ENCODE results near the gene NEDD8.

The NEDD8 gene

DNA sequence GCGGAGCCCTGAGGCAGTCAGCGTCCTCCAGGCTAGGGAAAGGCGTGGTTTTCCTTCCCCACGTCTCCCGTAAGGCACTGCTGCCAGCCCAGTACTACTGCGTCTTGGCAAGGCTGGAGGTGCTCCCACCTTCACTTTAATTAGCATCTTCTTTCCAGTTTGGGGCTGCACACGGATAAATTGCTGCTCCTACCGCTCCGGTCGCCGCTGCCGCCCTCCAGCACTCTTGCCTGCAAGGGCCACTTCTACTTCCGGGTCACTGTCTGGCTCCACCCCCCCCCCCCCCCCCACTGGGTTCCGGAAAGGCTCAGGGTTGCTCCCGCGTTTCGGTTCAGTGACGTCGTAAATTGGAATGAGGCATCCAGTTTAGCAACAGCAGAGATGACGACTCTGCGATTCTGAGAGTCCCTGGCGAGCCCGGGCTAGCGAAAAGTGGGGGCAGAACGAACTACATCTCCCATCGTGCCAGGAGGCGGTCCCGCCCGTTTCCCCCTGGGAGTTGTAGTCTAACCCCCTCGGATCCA lies at the start of gene NEDD8:
NEDD8 (minus strand) TSS at position 247 of the 524 bp plus-strand sequence; CDS start at position 147, 100 bp downstream.
- DNase-seq (ENCODE audit: low read depth in 2 of 2) = peak; percentile 73 to 85

GRCh38 chr14:24281636-24282035 lies 49.5 kb upstream of the NEDD8 start:
- DNase-seq (ENCODE audit: low read depth in 2 of 2) = no peak

GRCh38 chr14:24280797-24281460 lies 48.8 kb upstream of the NEDD8 start:
- no peak for DNase-seq (ENCODE audit: low read depth in 2 of 2)

DNA sequence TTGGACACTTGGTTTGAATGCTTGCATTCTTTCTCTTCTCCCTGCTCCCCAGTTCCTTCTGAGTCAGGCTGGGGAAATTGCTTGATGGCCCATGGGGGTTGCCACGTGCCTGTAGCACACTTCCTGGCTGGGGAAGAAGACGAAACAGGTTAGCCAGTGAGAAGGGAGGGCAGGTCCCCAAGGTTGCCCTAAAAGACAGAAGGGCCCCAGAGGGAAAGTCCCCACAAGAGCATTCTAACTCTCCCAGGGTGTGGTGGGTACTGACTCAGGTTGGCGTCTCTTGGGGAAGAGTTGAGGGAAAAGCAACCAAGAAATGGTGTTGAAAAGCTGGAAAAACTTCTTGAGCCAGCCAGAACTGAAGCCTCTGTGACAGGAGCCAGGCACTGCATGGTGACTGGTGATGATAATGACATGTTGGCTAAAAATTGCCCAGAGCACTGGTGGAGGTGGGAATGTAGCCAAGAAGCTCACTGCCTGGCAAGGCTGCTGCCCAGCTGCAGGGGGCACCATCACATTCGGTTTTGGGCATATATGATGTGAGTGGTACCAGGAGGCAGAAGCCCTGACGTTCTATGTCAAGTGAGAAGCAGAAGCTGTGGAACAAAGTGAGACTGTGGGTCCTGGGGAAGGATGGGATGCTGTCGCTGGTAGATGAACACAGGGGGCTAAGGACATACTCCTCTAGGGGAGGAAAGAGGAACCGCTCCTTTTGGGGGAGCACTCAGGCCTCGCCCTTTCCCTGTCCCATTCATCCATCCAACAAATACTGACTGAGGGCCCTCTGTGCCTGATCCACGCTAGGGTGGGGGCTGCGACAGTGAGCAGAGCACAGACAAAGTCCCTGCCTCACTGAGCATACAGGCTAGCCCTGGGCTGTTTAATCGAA lies 47.4 kb upstream of the NEDD8 start:
- DNase-seq (ENCODE audit: low read depth in 2 of 2) = peak in 1 of 2 donors; percentile 26

DNA sequence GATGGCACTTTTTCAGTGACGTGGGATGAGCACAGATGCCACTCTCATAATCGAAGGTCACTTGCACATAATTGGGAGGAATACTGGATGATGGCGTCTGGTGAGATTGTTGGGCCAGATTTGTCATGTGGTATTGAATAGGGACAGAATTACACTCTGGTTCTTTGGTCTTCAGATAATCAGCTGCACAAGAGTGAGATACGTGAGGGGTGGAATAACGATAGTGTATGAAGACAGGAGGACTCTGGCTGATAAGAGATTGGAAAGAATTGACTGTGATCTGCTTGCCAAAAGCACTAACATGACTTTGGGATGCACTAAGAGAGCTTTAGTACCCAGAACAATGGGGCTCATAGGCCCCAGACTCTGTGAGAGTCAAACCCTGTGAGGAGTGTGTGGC lies 46.3 kb upstream of the NEDD8 start:
- no peak for DNase-seq (ENCODE audit: low read depth in 2 of 2)

- no peak for DNase-seq (ENCODE audit: low read depth in 2 of 2)
Observed at GRCh38 chr14:24277606-24278321, 45.6 kb upstream of the NEDD8 start.

DNA sequence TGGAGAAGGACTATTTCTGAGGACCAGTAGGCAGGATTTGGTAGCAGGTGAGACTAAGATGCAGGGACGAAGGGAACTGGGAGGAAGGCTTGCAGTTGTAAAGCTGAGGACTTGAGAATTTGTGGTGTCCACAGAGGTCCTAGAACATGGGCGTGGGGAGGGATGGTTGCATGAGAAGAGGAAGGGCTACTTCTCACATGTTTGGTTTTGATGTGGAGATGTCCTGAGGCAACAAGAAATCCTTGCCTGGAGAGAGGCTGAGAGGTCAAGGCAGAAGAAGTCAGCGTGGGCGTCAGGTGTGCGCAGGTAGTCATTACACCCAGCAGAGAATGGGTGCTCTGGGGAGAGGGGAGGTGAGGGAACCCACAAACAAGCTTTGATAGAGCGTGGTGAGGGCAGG lies 44.9 kb upstream of the NEDD8 start:
- DNase-seq (ENCODE audit: low read depth in 2 of 2) = no peak

- DNase-seq (ENCODE audit: low read depth in 2 of 2) = peak in 1 of 2 donors; percentile 18
Observed at GRCh38 chr14:24274101-24274543, 42.0 kb upstream of the NEDD8 start.

DNA sequence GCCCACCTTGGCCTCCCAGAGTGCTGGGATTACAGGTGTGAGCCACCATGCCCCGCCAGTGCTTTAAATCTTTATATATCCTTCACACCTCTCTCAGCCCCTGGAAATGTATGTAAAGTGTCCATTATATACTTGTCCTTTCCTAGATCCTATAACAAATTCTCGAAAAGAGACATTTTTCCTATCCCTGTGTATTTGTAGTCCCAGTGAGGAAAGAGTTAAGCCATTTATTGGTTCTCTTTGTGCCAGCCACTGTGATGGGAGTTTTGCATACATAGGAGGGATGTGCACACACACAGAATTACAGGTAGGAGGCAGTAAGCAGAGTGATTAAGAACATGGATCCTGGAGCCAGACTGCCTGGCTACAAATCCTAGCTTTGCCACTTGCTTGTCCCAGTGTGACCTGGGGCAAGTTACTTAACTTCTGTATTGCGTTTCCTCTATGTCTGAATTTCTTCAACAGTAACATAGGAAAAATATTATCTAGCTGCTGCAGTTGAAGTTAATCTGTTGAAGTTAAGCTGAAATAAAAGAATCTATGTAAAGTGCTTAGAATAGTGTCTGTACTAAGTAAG lies 41.3 kb upstream of the NEDD8 start:
- DNase-seq (ENCODE audit: low read depth in 2 of 2) = no peak

- no peak for DNase-seq (ENCODE audit: low read depth in 2 of 2)
Observed at GRCh38 chr14:24272467-24272866, 40.3 kb upstream of the NEDD8 start.

DNA sequence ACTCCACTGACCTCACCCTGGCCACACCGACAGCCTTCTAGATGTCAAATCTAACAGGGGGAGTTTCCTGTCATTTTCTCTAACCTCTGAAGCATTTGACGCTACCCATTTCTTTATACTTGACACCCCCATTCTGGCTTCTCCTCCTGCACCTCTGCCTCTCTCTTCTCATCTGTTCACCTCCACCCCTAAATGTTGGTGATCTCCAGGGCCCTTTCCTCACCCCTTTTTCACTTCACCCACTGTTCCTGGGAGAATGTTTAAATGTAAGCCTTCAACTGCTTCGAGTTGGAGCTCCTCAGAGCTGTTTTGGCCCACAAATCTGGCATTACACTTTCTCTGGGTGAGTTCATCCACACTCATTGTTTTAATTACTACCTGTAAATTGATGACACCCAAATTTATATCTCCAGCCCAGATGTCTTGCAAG lies 39.7 kb upstream of the NEDD8 start:
- DNase-seq (ENCODE audit: low read depth in 2 of 2) = no peak

DNA sequence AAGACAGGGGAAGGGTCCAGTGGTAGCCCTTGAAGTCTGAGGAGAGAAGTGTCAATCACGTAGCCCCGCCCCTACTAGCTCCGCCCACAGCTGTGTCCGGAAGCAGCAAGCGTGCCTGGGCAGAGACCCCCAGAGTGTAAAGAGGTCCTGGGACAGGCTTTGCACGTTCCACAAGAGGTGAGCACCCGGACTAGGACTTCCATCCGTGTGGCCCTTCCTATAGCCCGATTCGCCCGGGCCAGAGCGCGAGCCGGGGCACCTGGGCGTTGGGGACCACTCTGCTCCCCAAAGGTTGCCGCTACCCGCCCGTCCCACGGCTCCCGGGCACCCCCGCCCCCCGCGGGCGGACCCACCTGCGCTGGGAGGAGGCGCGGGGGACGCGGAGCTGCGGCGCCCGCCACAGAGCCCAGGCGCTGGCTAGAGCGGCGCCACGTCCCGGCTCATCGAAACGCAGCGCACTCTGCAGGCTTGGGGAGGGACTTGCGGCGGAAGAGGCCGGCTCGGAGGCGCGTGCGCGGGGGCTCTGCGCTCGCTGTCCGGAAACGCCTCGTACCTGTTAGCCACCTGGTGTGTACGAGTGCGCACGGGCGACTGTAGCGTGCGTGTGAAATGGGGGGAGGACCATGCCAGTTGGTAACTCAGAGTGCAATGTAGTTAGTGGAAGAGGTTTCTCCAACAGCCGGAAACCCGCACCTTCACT lies 39.1 kb upstream of the NEDD8 start, which contains the start of gene RABGGTA:
RABGGTA (minus strand) TSS at position 464 of the 700 bp plus-strand sequence. CDS start 482 bp downstream, outside the sequence.
- DNase-seq (ENCODE audit: low read depth in 2 of 2) = peak; percentile 78 to 80

DNA sequence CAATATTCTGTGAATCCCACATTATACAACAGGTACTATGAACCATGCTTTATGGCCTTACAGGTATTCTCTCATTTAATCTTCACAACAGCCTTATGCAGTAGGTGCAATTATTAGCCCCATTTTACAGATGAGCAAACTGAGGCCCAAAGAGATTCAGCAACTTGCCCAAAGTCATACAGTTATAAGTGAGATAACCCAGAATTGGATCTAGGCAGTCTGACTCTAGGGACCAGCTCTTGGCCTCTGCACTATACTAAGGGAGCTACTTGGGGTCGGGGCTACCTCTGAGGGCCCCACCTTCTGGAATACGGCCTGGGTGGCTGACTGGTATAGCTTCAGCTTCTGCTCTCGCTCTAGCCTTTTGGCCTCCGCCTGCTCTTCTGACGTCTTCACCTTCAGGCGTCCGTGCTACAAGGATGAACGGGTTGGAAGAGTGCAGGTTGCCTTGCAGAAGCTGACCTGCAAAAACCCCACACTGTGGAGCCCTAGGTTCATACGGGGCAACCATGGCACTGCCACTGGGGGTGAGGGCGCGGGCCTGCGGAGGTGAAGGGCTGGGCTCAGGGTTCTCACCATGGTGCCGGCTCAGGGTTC lies 38.5 kb upstream of the NEDD8 start:
- no peak for DNase-seq (ENCODE audit: low read depth in 2 of 2)

DNA sequence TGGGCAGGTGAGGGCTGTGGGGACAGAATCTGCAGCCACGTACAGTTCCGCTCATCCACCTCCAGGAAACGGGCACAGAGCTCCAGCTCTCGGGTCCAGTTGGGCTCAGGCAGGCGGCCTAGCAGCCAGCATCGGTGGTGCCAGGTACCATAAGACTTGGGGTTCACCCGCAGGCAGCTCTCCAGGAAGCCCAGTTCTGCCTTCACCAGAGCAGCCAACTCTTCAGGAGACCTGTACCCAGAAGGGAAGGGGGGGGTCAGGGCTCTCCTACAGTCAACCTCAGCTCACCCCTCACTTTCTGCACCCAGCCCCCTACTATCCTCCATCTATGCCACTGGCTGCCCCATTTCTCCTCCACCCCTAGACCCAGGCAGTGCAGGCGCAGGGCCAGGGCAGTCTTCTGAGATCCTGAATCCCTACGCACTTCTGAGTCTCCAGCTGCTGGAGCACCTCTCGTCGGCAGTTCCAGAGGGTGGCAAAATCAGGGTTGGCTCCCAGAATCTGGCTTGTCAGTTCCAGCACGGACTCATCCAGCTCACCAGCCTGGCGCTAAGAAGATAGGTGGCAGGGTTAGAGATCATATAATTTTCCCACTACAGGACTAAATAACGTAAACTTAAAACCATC lies 37.9 kb upstream of the NEDD8 start:
- DNase-seq (ENCODE audit: low read depth in 2 of 2) = no peak

- DNase-seq (ENCODE audit: low read depth in 2 of 2) = no peak
Observed at GRCh38 chr14:24269368-24269767, 37.2 kb upstream of the NEDD8 start.

DNA sequence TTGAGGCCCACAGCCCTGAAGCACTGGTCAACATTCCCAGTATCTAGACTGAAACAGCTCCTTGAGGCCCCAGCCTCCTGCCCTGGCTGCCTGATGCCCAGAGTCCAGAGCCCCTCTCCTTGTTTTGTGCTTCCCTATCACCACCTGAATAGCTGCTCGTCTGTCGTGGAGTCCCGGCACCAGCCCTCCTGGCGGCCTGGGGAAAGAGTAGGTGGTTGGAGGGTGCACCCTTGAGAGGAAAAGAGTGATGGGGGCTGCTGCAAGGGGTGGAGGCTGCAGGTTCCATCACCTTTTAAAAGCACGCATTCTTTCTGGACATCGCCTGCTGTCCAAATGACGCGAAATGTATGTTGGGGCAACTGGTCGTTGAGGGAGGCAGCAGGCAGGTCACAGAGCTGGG lies 36.1 kb upstream of the NEDD8 start:
- DNase-seq (ENCODE audit: low read depth in 2 of 2) = no peak

- no peak for DNase-seq (ENCODE audit: low read depth in 2 of 2)
Observed at GRCh38 chr14:24267516-24267915, 35.3 kb upstream of the NEDD8 start.

DNA sequence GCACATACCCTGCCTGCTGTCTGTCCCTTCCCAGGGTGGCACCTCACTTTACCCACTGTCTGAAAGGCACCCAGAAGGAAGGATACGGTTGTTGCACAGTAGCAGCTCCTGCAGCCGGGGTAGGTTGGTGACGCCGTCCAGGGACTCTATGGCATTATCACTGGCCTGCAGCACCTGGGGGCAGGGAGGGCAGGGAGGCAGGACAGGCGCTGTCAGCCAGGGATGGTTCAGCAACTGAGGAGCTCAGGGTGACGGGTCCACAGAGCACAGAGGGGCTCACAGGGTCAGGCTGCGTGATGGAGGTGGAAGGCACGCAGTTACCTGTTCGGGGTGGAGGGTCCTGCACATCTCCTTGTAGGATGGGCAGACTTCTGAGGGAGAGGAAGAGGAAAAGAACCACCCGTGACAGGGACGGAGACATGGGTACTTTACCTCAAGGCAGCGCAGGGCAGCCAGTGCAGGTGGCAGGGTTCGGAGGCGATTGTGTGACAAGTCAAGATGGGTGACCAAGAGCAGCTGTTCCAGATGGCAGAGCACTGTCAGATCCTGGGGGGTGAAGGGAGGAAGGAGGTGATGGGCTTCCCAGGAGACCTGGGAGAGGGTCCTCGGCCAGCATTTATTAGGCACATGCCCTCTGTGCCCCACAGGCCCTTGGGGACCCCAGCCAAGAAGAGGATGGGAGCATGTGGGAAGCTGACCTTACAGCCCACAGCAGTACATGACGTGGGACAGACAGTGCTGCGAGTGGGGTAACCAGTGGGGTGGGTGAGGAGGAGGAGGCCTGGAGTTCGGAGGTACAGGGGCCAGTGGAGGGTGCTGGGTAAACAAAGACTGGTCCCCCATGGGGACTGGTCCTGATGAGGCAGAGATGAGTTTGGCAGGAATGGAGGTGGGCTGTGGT lies 34.4 kb upstream of the NEDD8 start:
- no peak for DNase-seq (ENCODE audit: low read depth in 2 of 2)

DNA sequence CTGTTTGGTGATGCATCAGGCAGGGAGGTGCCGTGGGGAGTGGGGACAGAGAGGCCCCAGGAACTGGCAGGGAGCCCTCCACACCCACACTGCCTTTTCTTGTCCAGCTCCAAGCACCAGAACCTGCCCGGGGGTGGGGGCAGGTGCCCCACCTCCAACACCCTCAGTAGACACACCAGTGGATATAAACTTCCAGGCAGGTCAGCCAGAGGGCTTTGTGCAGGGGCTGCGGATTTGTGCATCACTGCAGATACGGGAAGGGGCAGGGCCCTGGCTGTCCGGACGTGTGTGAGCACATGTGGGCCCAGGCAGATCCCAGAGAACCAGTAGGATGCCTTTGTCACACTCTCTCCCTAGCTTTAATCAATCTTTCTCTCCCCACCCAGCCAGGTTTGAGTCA lies 32.1 kb upstream of the NEDD8 start:
- DNase-seq (ENCODE audit: low read depth in 2 of 2) = no peak

All from stimulated activated CD8-positive, alpha-beta memory T cell treated with anti-CD3 and anti-CD28 coated beads, Interleukin-2, amount 100 ng/mL, for 48 hours (primary cell).